Stimulated activated CD4-positive, alpha-beta T cell treated with anti-CD3 and anti-CD28 coated beads, Interleukin-1b, Interleukin-23, amount 100 ng/mL, for 24 hours (primary cell): ENCODE results near the gene NOP9.
"Not testable (repeated sequence)": the region's sequence is repeated elsewhere in the genome, so short reads cannot be mapped to it uniquely, and the experiment has no call there.

Source experiments
- DNase-seq, 4 experiments: peaks; one replicate each; pipeline ENCODE4 v3.0.0-alpha.2; 2020; ENCODE audit warnings: low read depth in 4 of 4, low spot score in 1 of 4

The NOP9 gene

DNA sequence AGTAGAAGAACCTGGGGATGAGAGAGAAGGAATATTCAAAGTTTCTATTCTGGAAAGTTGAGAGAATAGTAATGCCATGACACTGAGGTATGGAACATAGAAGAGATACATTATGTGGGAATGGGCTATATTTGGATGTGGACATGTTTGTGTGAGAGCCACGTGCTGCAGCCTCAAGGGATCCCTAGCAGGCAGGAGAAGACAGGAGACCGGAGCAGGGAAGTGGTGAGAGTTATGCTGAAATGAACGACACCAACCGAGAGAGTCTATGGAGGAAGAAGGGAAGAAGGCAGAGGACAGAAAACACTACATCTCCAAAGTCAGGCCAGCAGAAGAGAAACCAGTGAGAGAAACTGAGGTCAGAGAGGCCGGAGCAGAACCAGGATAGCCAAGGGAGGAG lies 50.1 kb downstream of the NOP9 start:
- no peak for DNase-seq

DNA sequence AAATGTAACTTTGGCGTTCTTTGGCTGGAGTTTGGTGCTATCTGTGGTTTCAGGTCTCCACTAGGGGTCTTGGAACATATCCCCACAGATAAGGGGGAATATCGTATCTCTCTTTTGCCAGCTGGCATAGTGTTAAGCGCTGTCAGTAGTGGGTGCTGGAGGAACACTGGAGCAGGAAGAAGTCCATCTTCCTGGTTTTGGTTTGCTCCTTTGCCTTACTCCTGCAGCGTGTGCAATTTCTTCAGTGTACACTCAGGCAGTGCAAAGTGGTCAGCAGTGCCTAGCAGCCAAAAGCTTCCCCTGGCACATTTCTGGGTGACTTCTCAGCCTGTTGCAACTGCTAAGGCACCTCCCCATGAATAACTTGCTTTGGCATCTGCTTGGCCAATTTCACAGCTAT lies 51.9 kb downstream of the NOP9 start:
- DNase-seq, result no peak

- no peak for DNase-seq
Measured at GRCh38 chr14:24353559-24354481, 54.2 kb downstream of the NOP9 start.

DNA sequence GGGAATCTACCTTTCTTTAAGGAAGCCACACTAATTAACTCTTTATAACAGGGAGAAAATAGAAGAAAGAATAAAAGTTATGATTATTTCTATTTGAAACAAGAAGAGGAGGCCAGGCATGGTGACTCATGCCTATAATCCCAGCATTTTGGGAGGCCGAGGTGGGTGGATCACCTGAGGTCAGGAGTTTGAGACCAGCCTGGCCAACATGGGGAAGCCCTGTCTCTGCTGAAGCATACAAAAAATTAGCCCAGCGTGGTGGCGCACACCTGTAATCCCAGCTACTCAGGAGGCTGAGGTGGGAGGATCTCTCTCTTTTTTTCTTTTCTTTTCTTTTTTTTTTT lies 54.8 kb downstream of the NOP9 start:
- DNase-seq, result not testable (repeated sequence)

DNA sequence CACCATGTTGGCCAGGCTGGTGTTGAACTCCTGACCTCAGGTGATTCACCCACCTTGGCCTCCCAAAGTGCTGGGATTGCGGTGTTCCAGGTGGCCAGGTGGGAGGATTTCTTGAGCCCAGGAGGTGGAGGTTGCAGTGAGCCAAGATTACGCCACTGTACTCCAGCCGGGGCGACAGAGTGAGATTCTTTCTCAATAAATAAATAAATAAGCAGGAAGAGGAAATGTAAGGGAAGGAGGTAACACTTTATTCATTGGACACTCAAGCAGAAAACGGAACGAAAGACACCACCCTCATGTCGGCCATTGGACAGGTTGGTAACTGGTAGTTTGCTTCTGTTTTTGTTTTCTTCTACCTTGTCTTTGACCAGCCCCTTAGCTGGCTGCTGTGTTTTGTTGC lies 55.4 kb downstream of the NOP9 start:
- DNase-seq, result no peak

GRCh38 chr14:24356208-24356607 lies 56.6 kb downstream of the NOP9 start:
- no peak for DNase-seq
